ENCODE results near the gene HOXD11. TPM values are rescaled to one million over a fixed set of nuclear protein-coding genes. Genes with fewer than 3 reads are reported as not detected.

Gene HOXD11
- total and polyA plus RNA-seq, 9 of the 15 experiments (the other 6 are each of a cell fraction or from before 2014, with no cell fraction given) = not detected

DNA sequence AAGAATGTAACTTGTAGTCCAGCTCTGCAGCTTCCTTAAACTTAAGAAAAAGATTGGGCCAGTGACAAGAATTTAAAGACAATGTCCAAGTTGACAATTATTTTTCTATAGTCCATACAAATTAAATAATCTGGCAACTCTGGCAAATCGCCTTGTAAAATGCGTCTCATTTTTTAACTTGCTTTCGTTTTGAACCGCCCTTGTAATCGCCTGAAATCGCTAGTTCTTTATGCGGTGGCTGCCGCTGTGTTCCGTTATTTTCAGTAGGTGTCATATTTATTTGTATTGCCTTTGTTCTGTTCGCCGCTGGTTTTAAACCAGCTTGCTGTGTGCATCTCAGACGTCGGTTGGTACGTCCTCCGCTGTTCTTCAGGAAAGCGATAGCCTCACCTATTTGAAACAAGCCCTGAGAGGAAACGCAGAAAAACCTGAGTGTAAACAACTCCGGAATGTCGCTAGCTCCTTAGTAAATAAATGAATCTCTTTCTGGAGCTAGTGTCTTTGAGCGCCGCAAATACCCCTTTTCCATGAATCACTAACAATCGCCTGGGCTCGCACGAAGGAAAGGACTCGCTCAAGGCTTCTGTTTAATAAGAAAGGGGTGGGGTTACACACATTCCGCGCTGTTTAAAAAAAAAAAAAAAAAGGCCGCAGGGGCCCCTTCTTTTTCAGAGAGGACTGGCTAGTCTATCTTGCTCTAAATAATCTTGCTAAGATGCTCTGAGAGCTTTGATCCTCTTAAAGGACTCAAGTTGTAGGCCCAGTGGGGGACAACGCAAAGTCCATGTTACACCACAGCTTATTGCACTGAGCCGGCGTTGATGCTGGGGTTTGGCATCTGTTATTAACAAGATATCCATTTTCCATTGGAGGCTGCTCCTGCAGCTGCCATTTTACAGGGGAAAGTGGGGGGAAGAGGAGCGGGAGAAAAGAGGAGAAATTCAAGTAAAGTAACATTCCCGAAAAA is 25.4 kb downstream of the HOXD11 start (continued):
- TF ChIP-seq, protein P1, sequence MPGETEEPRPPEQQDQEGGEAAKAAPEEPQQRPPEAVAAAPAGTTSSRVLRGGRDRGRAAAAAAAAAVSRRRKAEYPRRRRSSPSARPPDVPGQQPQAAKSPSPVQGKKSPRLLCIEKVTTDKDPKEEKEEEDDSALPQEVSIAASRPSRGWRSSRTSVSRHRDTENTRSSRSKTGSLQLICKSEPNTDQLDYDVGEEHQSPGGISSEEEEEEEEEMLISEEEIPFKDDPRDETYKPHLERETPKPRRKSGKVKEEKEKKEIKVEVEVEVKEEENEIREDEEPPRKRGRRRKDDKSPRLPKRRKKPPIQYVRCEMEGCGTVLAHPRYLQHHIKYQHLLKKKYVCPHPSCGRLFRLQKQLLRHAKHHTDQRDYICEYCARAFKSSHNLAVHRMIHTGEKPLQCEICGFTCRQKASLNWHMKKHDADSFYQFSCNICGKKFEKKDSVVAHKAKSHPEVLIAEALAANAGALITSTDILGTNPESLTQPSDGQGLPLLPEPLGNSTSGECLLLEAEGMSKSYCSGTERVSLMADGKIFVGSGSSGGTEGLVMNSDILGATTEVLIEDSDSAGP (CRISPR knock-in tag; IDR thresholded peaks at IDR 0.05) = no peak

DNA sequence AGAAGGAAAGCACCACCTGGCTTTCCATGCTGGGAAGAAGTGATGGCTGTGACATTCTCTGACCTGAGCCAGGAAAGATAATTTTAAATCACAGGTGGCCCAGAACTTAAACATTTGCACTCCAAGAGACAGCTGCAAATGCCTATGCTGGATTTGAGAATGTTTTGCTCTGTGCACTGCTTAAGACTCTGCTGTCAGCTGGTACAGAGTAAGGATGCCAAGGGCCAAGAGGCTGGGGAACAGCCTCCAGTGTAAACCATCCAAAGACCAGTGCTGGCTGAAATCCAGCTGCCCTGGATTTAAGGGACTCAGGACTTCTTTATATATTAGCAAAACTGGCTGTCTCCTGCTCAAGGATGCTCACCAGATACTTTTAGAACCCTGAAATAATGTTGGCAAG is 26.3 kb downstream of the HOXD11 start:
- CTCF ChIA-PET (ENCODE audit: low intra/inter-chr PET ratio) = no interaction called here
- peaks cover 0 to 27% of the 10 kb centered on the region in 2 experiments; a peak in 2 of 5 replicates for H3K4me1 ChIP-seq (replicated peaks in 1 of 2; ENCODE audit: control insufficient read depth in 2 of 2, insufficient read depth in 2 of 2, low read length in 2 of 2)
- no peaks in the 10 kb centered on the region for H3K9me3 ChIP-seq (replicated peaks; ENCODE audit: control insufficient read depth, insufficient read depth, low read depth, low read length)
- no peaks in the 10 kb centered on the region for H3K9me1 ChIP-seq (ENCODE audit: control insufficient read depth, insufficient read depth, low read length)
- no TSS peak for BruUV-seq (replicated peaks)
- ATAC-seq (no peak), DNase-seq (ENCODE audit: extremely low read depth in 1 of 4, low spot score in 3 of 4) (no peak), FAIRE-seq (no peak)
- intact Hi-C loops (cut with micrococcal nuclease) (no loop called here), in situ Hi-C loops (cut with MboI) (loop anchor here (25.0 kb wide), 2 partner anchors 679 to 1629 kb away; no protein-coding TSS in a partner anchor)
- H3K27ac ChIP-seq (ENCODE audit: extremely low read depth, low read depth, low read length) = no peak overlapping the region
- H2AFZ ChIP-seq (ENCODE audit: low read depth, low read length) = no peak overlapping the region
- H3K36me3 ChIP-seq (ENCODE audit: control insufficient read depth, insufficient read depth, low read length) = no peaks in the 10 kb centered on the region
- POLR2A ChIA-PET = interaction anchor here (0.6 to 2.3 kb wide), 5 partner anchors 7 to 1573 kb away, joined by 3 to 5 read pairs (median 3); no protein-coding TSS in a partner anchor
- 0 out of 2 replicates have a peak, but pooled peaks cover 2% of the 10 kb centered on the region for H4K20me1 ChIP-seq (replicated peaks; ENCODE audit: control insufficient read depth, insufficient read depth, low read length)
- no peaks in the 10 kb centered on the region for H3K79me2 ChIP-seq (ENCODE audit: control insufficient read depth, insufficient read depth, low read length)
- H3K27me3 ChIP-seq (ENCODE audit: control insufficient read depth in 2 of 2, insufficient read depth in 2 of 2, low read length in 2 of 2) = peaks cover 48 to 72% of the 10 kb centered on the region in 2 experiments
- H3K9ac ChIP-seq (ENCODE audit: insufficient read depth in 1 of 2, low read depth in 2 of 2, low read length in 2 of 2) = no peak overlapping the region
- no peak overlapping the region for H3K4me3 ChIP-seq
- no peak overlapping the region for H3K4me2 ChIP-seq (ENCODE audit: insufficient read depth, low read length)
- TF ChIP-seq MAFF (IDR thresholded peaks at IDR 0.05; ENCODE audit: low read length) (no peak), POLR2H (tag; IDR thresholded peaks at IDR 0.05; ENCODE audit: low read depth) (no peak), ZNF75A (CRISPR knock-in tag; IDR thresholded peaks at IDR 0.05) (no peak), HDAC1 (IDR thresholded peaks at IDR 0.05) (no peak), NR3C1 (CRISPR knock-in tag; IDR thresholded peaks at IDR 0.05) (no peak), CBFB (CRISPR knock-in tag; IDR thresholded peaks at IDR 0.05) (no peak), HMG20A (CRISPR knock-in tag; conservative IDR thresholded peaks at IDR 0.05) (no peak), ZNF766 (CRISPR knock-in tag; conservative IDR thresholded peaks at IDR 0.05) (no peak)
- TF ChIP-seq, protein P2, sequence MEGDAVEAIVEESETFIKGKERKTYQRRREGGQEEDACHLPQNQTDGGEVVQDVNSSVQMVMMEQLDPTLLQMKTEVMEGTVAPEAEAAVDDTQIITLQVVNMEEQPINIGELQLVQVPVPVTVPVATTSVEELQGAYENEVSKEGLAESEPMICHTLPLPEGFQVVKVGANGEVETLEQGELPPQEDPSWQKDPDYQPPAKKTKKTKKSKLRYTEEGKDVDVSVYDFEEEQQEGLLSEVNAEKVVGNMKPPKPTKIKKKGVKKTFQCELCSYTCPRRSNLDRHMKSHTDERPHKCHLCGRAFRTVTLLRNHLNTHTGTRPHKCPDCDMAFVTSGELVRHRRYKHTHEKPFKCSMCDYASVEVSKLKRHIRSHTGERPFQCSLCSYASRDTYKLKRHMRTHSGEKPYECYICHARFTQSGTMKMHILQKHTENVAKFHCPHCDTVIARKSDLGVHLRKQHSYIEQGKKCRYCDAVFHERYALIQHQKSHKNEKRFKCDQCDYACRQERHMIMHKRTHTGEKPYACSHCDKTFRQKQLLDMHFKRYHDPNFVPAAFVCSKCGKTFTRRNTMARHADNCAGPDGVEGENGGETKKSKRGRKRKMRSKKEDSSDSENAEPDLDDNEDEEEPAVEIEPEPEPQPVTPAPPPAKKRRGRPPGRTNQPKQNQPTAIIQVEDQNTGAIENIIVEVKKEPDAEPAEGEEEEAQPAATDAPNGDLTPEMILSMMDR (IDR thresholded peaks at IDR 0.05 in 2 of 3, conservative IDR thresholded peaks at IDR 0.05 in 1 of 3; ENCODE audit: insufficient read depth in 2 of 3, low read depth in 1 of 3, low read length in 3 of 3) = no peak
- TF ChIP-seq, protein P3, sequence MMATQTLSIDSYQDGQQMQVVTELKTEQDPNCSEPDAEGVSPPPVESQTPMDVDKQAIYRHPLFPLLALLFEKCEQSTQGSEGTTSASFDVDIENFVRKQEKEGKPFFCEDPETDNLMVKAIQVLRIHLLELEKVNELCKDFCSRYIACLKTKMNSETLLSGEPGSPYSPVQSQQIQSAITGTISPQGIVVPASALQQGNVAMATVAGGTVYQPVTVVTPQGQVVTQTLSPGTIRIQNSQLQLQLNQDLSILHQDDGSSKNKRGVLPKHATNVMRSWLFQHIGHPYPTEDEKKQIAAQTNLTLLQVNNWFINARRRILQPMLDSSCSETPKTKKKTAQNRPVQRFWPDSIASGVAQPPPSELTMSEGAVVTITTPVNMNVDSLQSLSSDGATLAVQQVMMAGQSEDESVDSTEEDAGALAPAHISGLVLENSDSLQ (IDR thresholded peaks at IDR 0.05) = no peak

All from K562 (cell line).